Transverse colon (tissue), 4 donors: ENCODE data around the gene SLC24A3. TPM values are rescaled to one million over a fixed set of nuclear protein-coding genes. Genes with fewer than 3 reads are reported as not detected.

Experiments
- DNase-seq: peaks from one replicate; pipeline ENCODE4 v3.0.0-alpha.2; 2019
- H3K27ac ChIP-seq, 4 donors: fragments of 200-600 bp; sonication (generic); 2 replicates each; pipeline ENCODE4 v1.5.1; 2016 to 2018; ENCODE audit warnings: inconsistent platforms in 4 of 4
- H3K27me3 ChIP-seq: fragments of 200-600 bp; sonication (generic); 2 replicates; pipeline ENCODE4 v1.5.1; 2017; ENCODE audit warnings: inconsistent platforms
- H3K36me3 ChIP-seq, 4 donors: fragments of 200-600 bp; sonication (generic); 2 replicates each; pipeline ENCODE4 v1.5.1; 2017 to 2019; ENCODE audit warnings: inconsistent platforms in 4 of 4
- H3K4me1 ChIP-seq, 4 donors: fragments of 200-600 bp; sonication (generic); 2 replicates each; pipeline ENCODE4 v1.5.1; 2017 to 2020; ENCODE audit warnings: inconsistent platforms in 4 of 4
- H3K4me3 ChIP-seq, 4 donors: fragments of 200-600 bp; sonication (generic); 1 replicate in 1 of 4; 2 replicates in 3 of 4; pipeline versions ENCODE4 v1.5.1 to v1.6.1; 2017 to 2019; ENCODE audit warnings: inconsistent platforms in 4 of 4
- H3K9me3 ChIP-seq, 2 donors: fragments of 200-600 bp; sonication (generic); 2 replicates each; pipeline ENCODE4 v1.5.1; 2017 to 2019; ENCODE audit warnings: inconsistent platforms in 2 of 2
- CTCF ChIP-seq, 5 experiments: fragments of 200-600 bp in 3 of 5; fragments of 450-650 bp in 2 of 5; sonication (generic) in 3 of 5; IDR thresholded peaks; 1 replicate in 2 of 5; 2 replicates in 3 of 5; pipeline ENCODE4 v1.5.1; 2016 to 2017; ENCODE audit warnings: antibody characterized with exemption in 5 of 5, inconsistent platforms in 3 of 5, mild to moderate bottlenecking in 2 of 5, moderate library complexity in 1 of 5
- EP300 ChIP-seq: sonication (generic); formaldehyde crosslinking; IDR thresholded peaks from one replicate; pipeline ENCODE4 v1.6.1; 2017; ENCODE audit warnings: antibody characterized with exemption, low read depth
- POLR2A ChIP-seq: fragments of 450-650 bp; IDR thresholded peaks from one replicate; pipeline ENCODE4 v1.6.1; 2016; ENCODE audit warnings: antibody characterized with exemption, mild to moderate bottlenecking, moderate library complexity
- POLR2AphosphoS5 ChIP-seq, 3 donors: sonication (generic); formaldehyde crosslinking; IDR thresholded peaks; one replicate each; pipeline ENCODE4 v1.6.1; 2016; ENCODE audit warnings: antibody characterized with exemption in 3 of 3
- whole genome bisulfite sequencing, 2 donors: methylation state at CpG; one replicate each; pipeline ENCODE4 v1.1.5; 2018; ENCODE audit warnings: low coverage in 1 of 2; 5-methylcytosine and 5-hydroxymethylcytosine counted together
- in situ Hi-C, 4 donors: fragments of 200-750 bp; cut with MboI; loops; one replicate each; pipeline versions ENCODE4 v1.15.0 to v1.15.1; 2017; ENCODE audit warnings: low sequenced_read_pairs in 3 of 4, low pct_ligation_motif_present in 1 of 4, low pct_unique_long_range_greater_than_20kb in 1 of 4
- intact Hi-C: fragments of 100-400 bp; cut with DNase I; formaldehyde crosslinking; loops from one replicate; pipeline ENCODE4 v1.15.1; 2023; ENCODE audit warnings: low total_unique reads
- total RNA-seq, 4 donors: library from RNA; depleted of rRNA; stranded (reverse); fragments of >200 nt; gene quantifications; one replicate each; pipeline ENCODE4 v1.1.0, GENCODE V29; 2016

SLC24A3 gene
- total RNA-seq, 4 donors from 2014 or later: 4.4 to 6.7 (median 4.6) TPM

- H3K27ac ChIP-seq: no peak overlapping the region
- no peaks in the 10 kb centered on the region for H3K9me3 ChIP-seq
- 62 to 100% methylated on average over 1 of the region's 1 CpG for WGBS, 2 donors
- in situ Hi-C loops: loop anchor here (10.0 to 25.0 kb wide), 6 partner anchors 295 to 570 kb away; no protein-coding TSS in a partner anchor
- H3K27me3 ChIP-seq: peaks cover 14% of the 10 kb centered on the region
- H3K4me3 ChIP-seq: no peak overlapping the region
- TF ChIP-seq CTCF (IDR thresholded peaks at IDR 0.05) (no peak), EP300 (no peak), POLR2A (no peak), POLR2AphosphoS5 (IDR thresholded peaks at IDR 0.05) (no peak)
- peaks cover 0 to 17% (median 14%) of the 10 kb centered on the region in 4 donors for H3K4me1 ChIP-seq
- DNase-seq: no peak
- intact Hi-C loops: loop anchor here (2.0 to 5.0 kb wide), 2 partner anchors 77 to 455 kb away; no protein-coding TSS in a partner anchor
- H3K36me3 ChIP-seq: no peaks in the 10 kb centered on the region
These were observed 4.9 kb upstream of the SLC24A3 start for GRCh38 chr20:19207541-19207940.

GRCh38 chr20:19210391-19211155 is 1.9 kb upstream of the SLC24A3 start:
- no peaks in the 10 kb centered on the region for H3K36me3 ChIP-seq
- WGBS, 2 donors: 32 to 44% methylated on average over 3 to 9 of the region's 9 CpGs
- H3K27ac ChIP-seq: peak overlapping the region; percentile 61 to 83 (median 79)
- intact Hi-C loops: loop anchor here (5.0 kb wide), 1 partner anchor 372 kb away; no protein-coding TSS in a partner anchor
- no peaks in the 10 kb centered on the region for H3K9me3 ChIP-seq
- in situ Hi-C loops: loop anchor here in 3 of 4 donors (25.0 kb wide), 4 partner anchors 298 to 573 kb away; no protein-coding TSS in a partner anchor
- H3K27me3 ChIP-seq: peaks cover 26% of the 10 kb centered on the region
- H3K4me3 ChIP-seq: no peak overlapping the region
- TF ChIP-seq POLR2A (no peak), POLR2AphosphoS5 (IDR thresholded peaks at IDR 0.05) (peak in 1 of 3 donors; percentile 34)
- no peak for DNase-seq
- H3K4me1 ChIP-seq: peaks cover 0 to 21% (median 19%) of the 10 kb centered on the region in 4 donors

GRCh38 chr20:19211252-19211651 is 1.2 kb upstream of the SLC24A3 start:
- intact Hi-C loops: loop anchor here (5.0 kb wide), 1 partner anchor 371 kb away; no protein-coding TSS in a partner anchor
- Histone ChIP-seq H3K27ac (peak overlapping the region; percentile 61 to 83 (median 79)), H3K27me3 (peaks cover 26% of the 10 kb centered on the region), H3K4me3 (peak overlapping the region in 2 of 4 donors; percentile 57 to 62), H3K4me1 (peaks cover 0 to 21% (median 19%) of the 10 kb centered on the region in 4 donors), H3K36me3 (no peaks in the 10 kb centered on the region), H3K9me3 (no peaks in the 10 kb centered on the region)
- no peak for TF ChIP-seq POLR2AphosphoS5 (IDR thresholded peaks at IDR 0.05)
- TF ChIP-seq CTCF (IDR thresholded peaks at IDR 0.05): no peak
- TF ChIP-seq EP300: no peak
- no peak for TF ChIP-seq POLR2A
- 66% methylated on average over 5 of the region's 5 CpGs; no CpG with 5 or more reads in 1 of the 2 donors for WGBS, 2 donors
- in situ Hi-C loops: loop anchor here in 3 of 4 donors (25.0 kb wide), 4 partner anchors 299 to 574 kb away; no protein-coding TSS in a partner anchor
- no peak for DNase-seq

GRCh38 chr20:19211661-19212468 is 577 bp upstream of the SLC24A3 start:
- in situ Hi-C loops (loop anchor here in 3 of 4 donors (25.0 kb wide), 4 partner anchors 300 to 575 kb away; no protein-coding TSS in a partner anchor), intact Hi-C loops (loop anchor here (5.0 kb wide), 1 partner anchor 370 kb away; no protein-coding TSS in a partner anchor)
- Histone ChIP-seq H3K4me1 (peaks cover 0 to 21% (median 19%) of the 10 kb centered on the region in 4 donors), H3K4me3 (peak overlapping the region; percentile 29 to 62 (median 48)), H3K9me3 (no peaks in the 10 kb centered on the region), H3K27me3 (peaks cover 26% of the 10 kb centered on the region), H3K27ac (peak overlapping the region; percentile 61 to 83 (median 79)), H3K36me3 (no peaks in the 10 kb centered on the region)
- 4% methylated on average over 52 of the region's 66 CpGs; no CpG with 5 or more reads in 1 of the 2 donors for WGBS, 2 donors
- TF ChIP-seq EP300 (no peak), CTCF (IDR thresholded peaks at IDR 0.05) (no peak), POLR2A (no peak), POLR2AphosphoS5 (IDR thresholded peaks at IDR 0.05) (no peak)
- DNase-seq: peak; percentile 19
